GM13976 (cell line): Measurements from ENCODE around the gene MINDY4.

ENCODE experiments used
- DNase-seq: peaks from one replicate; pipeline ENCODE4 v3.0.0; 2012; ENCODE audit warnings: low spot score
- CTCF ChIP-seq: IDR thresholded peaks from 2 replicates; pipeline ENCODE4 v1.5.1; 2012; ENCODE audit warnings: borderline replicate concordance, mild to moderate bottlenecking; ENCODE audit not compliant: insufficient read depth; ENCODE audit errors: extremely low read depth, missing control alignments, control extremely low read depth
- in situ Hi-C: fragments of 300-500 bp; cut with MboI; formaldehyde crosslinking; loops from one replicate; pipeline ENCODE4 v1.12.0; 2022; ENCODE audit warnings: low sequenced_read_pairs, mixed read lengths, inconsistent platforms; ENCODE audit not compliant: unreplicated experiment

Gene MINDY4

GRCh38 chr7:30728591-30729100 lies 42.6 kb upstream of the MINDY4 start:
- DNase-seq = no peak
- in situ Hi-C loops = no loop called here
- no peak for TF ChIP-seq CTCF

GRCh38 chr7:30729642-30730041 lies 41.6 kb upstream of the MINDY4 start:
- DNase-seq = no peak
- in situ Hi-C loops = no loop called here
- TF ChIP-seq CTCF = no peak

GRCh38 chr7:30730097-30730496 lies 41.1 kb upstream of the MINDY4 start:
- no peak for DNase-seq
- in situ Hi-C loops = no loop called here
- no peak for TF ChIP-seq CTCF

DNA sequence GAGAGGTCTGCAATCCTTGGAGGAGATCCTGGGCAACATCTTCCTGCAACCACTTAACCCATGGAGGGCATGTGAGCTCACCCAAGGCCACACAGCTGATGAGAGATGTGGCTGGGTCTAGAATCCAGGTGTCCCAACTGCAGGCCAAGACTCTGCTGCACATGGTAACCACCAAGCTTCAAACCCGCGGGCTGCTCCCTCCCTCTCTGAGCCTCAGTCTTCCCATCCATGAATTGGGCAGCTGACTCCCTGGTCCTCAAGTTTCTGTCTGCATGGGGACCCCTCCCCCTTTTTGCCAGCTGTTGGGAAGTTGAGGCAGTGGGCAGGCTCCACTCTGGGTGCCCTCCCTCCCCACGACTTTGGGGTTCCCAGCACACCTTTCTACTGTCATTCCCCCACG lies 40.2 kb upstream of the MINDY4 start:
- in situ Hi-C loops = no loop called here

GRCh38 chr7:30731581-30731980 lies 39.6 kb upstream of the MINDY4 start:
- no peak for DNase-seq
- in situ Hi-C loops = no loop called here
- TF ChIP-seq CTCF = no peak

More for the DNA sequence above, 40.2 kb upstream of the MINDY4 start:
- DNase-seq = no peak
- TF ChIP-seq CTCF = no peak

DNA sequence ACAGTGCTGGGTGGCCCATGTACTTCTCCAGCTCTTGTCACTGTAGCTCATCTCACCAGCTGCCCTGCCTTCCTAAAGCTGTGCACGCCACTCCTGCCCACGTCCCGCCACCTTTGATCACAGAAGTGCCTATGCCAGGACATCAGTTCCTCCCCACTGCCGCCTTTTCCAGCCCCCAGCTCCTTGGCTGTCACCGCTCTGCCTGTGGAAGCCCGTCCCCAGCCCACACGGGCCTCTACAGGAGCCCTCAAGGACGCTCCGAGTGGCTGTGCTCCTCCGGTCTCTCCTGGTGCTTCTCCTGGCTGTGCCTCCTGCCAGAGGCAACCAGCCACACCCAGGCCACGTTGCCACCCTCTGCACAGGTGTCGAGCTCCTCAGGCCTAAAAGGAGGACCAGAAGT lies 38.6 kb upstream of the MINDY4 start:
- in situ Hi-C loops = no loop called here
- DNase-seq = no peak
- no peak for TF ChIP-seq CTCF

- in situ Hi-C loops = no loop called here
- DNase-seq = no peak
- TF ChIP-seq CTCF = no peak
These were observed 38.0 kb upstream of the MINDY4 start for GRCh38 chr7:30733216-30733615.
